ENCODE measurements around the gene ITSN2. TPM values are rescaled to one million over a fixed set of nuclear protein-coding genes. Genes with fewer than 3 reads are reported as not detected.

The ITSN2 gene
- total RNA-seq, 1 experiment from 2014 or later: 26.5 TPM

DNA sequence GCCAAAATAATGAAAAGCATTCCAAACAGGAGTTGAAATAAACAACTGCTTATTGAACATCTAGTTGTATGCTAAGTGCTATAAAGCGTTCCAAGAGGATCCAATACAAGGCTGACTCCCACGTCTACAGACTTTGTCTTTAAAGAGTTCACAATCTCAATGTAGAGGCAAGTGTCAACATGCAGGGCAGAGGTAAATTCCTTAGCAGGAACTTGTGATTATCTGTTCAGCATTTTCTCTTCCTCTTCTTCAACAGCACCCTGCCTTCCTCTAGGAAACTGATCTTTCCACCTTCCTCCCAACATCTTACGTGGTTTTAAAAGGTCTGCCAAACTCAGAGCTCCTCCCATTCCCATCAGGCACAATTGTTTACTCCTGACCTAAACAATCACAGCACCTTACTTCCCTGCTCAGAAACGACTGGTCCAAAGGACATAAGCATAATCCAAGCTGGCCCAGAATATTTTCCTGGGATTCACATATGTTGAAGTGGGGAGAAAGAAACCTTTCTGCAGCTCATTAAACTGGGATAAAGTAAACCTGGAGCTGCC is 83.9 kb downstream of the ITSN2 start:
- Histone ChIP-seq H3K9me3 (ENCODE audit: control insufficient read depth in 1 of 2, insufficient read depth in 1 of 2, low read depth in 1 of 2, low read length in 2 of 2) (no peaks in the 10 kb centered on the region), H3K9ac (ENCODE audit: low read length) (no peak overlapping the region), H4K20me1 (ENCODE audit: insufficient read depth) (no peaks in the 10 kb centered on the region), H3K36me3 (ENCODE audit: control insufficient read depth in 1 of 2, insufficient read depth in 2 of 2, low read length in 2 of 2) (no peaks in the 10 kb centered on the region), H3K4me3 (replicated peaks in 1 of 2; ENCODE audit: low read depth in 1 of 2, low read length in 2 of 2) (no peak overlapping the region), H3K27ac (ENCODE audit: low read depth, low read length) (no peak overlapping the region), H3K9me2 (ENCODE audit: insufficient read depth) (no peaks in the 10 kb centered on the region), H2AFZ (ENCODE audit: low read depth, low read length, poor library complexity, severe bottlenecking) (no peak overlapping the region), H3K27me3 (ENCODE audit: insufficient read depth, low read length) (no peaks in the 10 kb centered on the region), H3K4me1 (ENCODE audit: control insufficient read depth in 1 of 2, insufficient read depth in 2 of 2, low read length in 2 of 2) (no peaks in the 10 kb centered on the region), H3K4me2 (ENCODE audit: low read length) (no peak overlapping the region), H3K79me2 (ENCODE audit: insufficient read depth, low read length) (no peaks in the 10 kb centered on the region)
- no peak for ATAC-seq
- ChIA-PET POLR2A (no interaction called here), RAD21 (ENCODE audit: low non-redundant PET in 1 of 2, low total read pairs in 2 of 2, uncharacterized antibody in 2 of 2, unreplicated experiment in 2 of 2) (no interaction called here), CTCF (interaction anchor here (0.7 kb wide), 1 partner anchor 669 kb away, joined by 4 read pairs; no protein-coding TSS in a partner anchor)
- TF ChIP-seq, protein P1, sequence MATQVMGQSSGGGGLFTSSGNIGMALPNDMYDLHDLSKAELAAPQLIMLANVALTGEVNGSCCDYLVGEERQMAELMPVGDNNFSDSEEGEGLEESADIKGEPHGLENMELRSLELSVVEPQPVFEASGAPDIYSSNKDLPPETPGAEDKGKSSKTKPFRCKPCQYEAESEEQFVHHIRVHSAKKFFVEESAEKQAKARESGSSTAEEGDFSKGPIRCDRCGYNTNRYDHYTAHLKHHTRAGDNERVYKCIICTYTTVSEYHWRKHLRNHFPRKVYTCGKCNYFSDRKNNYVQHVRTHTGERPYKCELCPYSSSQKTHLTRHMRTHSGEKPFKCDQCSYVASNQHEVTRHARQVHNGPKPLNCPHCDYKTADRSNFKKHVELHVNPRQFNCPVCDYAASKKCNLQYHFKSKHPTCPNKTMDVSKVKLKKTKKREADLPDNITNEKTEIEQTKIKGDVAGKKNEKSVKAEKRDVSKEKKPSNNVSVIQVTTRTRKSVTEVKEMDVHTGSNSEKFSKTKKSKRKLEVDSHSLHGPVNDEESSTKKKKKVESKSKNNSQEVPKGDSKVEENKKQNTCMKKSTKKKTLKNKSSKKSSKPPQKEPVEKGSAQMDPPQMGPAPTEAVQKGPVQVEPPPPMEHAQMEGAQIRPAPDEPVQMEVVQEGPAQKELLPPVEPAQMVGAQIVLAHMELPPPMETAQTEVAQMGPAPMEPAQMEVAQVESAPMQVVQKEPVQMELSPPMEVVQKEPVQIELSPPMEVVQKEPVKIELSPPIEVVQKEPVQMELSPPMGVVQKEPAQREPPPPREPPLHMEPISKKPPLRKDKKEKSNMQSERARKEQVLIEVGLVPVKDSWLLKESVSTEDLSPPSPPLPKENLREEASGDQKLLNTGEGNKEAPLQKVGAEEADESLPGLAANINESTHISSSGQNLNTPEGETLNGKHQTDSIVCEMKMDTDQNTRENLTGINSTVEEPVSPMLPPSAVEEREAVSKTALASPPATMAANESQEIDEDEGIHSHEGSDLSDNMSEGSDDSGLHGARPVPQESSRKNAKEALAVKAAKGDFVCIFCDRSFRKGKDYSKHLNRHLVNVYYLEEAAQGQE (IDR thresholded peaks at IDR 0.05; ENCODE audit: low read depth): no peak
- TF ChIP-seq YY1 (IDR thresholded peaks at IDR 0.05; ENCODE audit: extremely low read depth, insufficient replicate concordance, low read depth, low read length): no peak
- TF ChIP-seq POLR2A (IDR thresholded peaks at IDR 0.05; ENCODE audit: borderline replicate concordance, extremely low read depth, insufficient read depth, insufficient read length): no peak
- TF ChIP-seq JUND (IDR thresholded peaks at IDR 0.05): no peak
- TF ChIP-seq SRF (IDR thresholded peaks at IDR 0.05; ENCODE audit: low read depth): no peak
- TF ChIP-seq ELF1 (IDR thresholded peaks at IDR 0.05; ENCODE audit: borderline replicate concordance, low read depth): no peak
- no peak for DNase-seq (ENCODE audit: low read depth, low spot score)
- no TSS peak for BruUV-seq (replicated peaks)
- intact Hi-C loops (cut with micrococcal nuclease): no loop called here

GRCh38 chr2:24274809-24275208 is 85.5 kb downstream of the ITSN2 start:
- Histone ChIP-seq H3K9me3 (ENCODE audit: control insufficient read depth in 1 of 2, insufficient read depth in 1 of 2, low read depth in 1 of 2, low read length in 2 of 2) (no peaks in the 10 kb centered on the region), H2AFZ (ENCODE audit: low read depth, low read length, poor library complexity, severe bottlenecking) (no peak overlapping the region), H3K9me2 (ENCODE audit: insufficient read depth) (no peaks in the 10 kb centered on the region), H3K4me2 (ENCODE audit: low read length) (no peak overlapping the region), H3K36me3 (ENCODE audit: control insufficient read depth in 1 of 2, insufficient read depth in 2 of 2, low read length in 2 of 2) (no peaks in the 10 kb centered on the region), H3K4me1 (ENCODE audit: control insufficient read depth in 1 of 2, insufficient read depth in 2 of 2, low read length in 2 of 2) (no peaks in the 10 kb centered on the region), H3K9ac (ENCODE audit: low read length) (no peak overlapping the region), H3K27ac (ENCODE audit: low read depth, low read length) (no peak overlapping the region), H3K27me3 (ENCODE audit: insufficient read depth, low read length) (no peaks in the 10 kb centered on the region), H3K79me2 (ENCODE audit: insufficient read depth, low read length) (no peaks in the 10 kb centered on the region), H3K4me3 (replicated peaks in 1 of 2; ENCODE audit: low read depth in 1 of 2, low read length in 2 of 2) (no peak overlapping the region), H4K20me1 (ENCODE audit: insufficient read depth) (no peaks in the 10 kb centered on the region)
- intact Hi-C loops (cut with micrococcal nuclease): no loop called here
- POLR2A ChIA-PET: no interaction called here
- ATAC-seq (no peak), DNase-seq (ENCODE audit: low read depth, low spot score) (no peak)
- RAD21 ChIA-PET (ENCODE audit: low non-redundant PET in 1 of 2, low total read pairs in 2 of 2, uncharacterized antibody in 2 of 2, unreplicated experiment in 2 of 2): no interaction called here
- BruUV-seq (replicated peaks): no TSS peak
- CTCF ChIA-PET: no interaction called here
- TF ChIP-seq EGR1 (IDR thresholded peaks at IDR 0.05; ENCODE audit: low read depth) (no peak), POLR2A (IDR thresholded peaks at IDR 0.05; ENCODE audit: borderline replicate concordance, extremely low read depth, insufficient read depth, insufficient read length) (no peak), JUND (IDR thresholded peaks at IDR 0.05) (no peak), CEBPB (IDR thresholded peaks at IDR 0.05; ENCODE audit: low read depth) (no peak)
- TF ChIP-seq, protein P1 (IDR thresholded peaks at IDR 0.05; ENCODE audit: low read depth): no peak
- TF ChIP-seq, protein P2, sequence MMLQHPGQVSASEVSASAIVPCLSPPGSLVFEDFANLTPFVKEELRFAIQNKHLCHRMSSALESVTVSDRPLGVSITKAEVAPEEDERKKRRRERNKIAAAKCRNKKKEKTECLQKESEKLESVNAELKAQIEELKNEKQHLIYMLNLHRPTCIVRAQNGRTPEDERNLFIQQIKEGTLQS (IDR thresholded peaks at IDR 0.05): no peak
- TF ChIP-seq, protein P3, sequence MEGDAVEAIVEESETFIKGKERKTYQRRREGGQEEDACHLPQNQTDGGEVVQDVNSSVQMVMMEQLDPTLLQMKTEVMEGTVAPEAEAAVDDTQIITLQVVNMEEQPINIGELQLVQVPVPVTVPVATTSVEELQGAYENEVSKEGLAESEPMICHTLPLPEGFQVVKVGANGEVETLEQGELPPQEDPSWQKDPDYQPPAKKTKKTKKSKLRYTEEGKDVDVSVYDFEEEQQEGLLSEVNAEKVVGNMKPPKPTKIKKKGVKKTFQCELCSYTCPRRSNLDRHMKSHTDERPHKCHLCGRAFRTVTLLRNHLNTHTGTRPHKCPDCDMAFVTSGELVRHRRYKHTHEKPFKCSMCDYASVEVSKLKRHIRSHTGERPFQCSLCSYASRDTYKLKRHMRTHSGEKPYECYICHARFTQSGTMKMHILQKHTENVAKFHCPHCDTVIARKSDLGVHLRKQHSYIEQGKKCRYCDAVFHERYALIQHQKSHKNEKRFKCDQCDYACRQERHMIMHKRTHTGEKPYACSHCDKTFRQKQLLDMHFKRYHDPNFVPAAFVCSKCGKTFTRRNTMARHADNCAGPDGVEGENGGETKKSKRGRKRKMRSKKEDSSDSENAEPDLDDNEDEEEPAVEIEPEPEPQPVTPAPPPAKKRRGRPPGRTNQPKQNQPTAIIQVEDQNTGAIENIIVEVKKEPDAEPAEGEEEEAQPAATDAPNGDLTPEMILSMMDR (IDR thresholded peaks at IDR 0.05 in 2 of 3, conservative IDR thresholded peaks at IDR 0.05 in 1 of 3; ENCODE audit: borderline replicate concordance in 1 of 3, insufficient read depth in 1 of 3, low read depth in 2 of 3, low read length in 2 of 3): no peak

All from HCT116 (cell line).